PC-3 (cell line): ENCODE results near the gene TNRC6C.

Source experiments
- EZH2phosphoT487 ChIP-seq: fragments of 300-600 bp; sonication (generic); IDR thresholded peaks from 2 replicates; pipeline ENCODE4 v1.6.1; 2018; ENCODE audit warnings: mild to moderate bottlenecking, antibody characterized with exemption, low read length, borderline replicate concordance
- TF ChIP-seq, protein P1 (sequence below): fragments of 300-600 bp; sonication (generic); conservative IDR thresholded peaks from 2 replicates; pipeline ENCODE4 v1.5.1; 2017; ENCODE audit warnings: antibody characterized with exemption, low read depth, mild to moderate bottlenecking, low read length

DNA sequence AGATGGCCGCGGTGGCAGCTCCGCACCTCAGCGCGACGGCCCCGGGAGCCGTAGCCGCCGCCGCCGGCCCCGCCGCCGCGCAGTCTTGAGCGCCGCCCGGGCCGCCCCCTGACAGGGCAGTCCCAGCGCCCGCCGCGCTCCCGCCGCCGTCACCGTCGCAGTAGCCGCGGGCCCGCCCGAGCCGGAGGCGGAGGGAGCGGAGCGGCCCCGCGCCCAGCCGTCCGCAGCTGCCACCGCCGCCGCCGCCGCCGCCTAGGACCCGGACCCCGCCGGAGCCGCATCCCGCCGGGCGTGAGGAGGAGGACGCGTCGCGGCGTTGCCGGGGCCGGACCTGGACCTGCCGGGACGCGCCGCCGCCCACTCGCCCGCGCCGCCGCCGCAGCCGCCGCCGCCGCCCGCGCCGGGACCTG, 218 bp downstream of the TNRC6C start:
- TF ChIP-seq, protein P1, sequence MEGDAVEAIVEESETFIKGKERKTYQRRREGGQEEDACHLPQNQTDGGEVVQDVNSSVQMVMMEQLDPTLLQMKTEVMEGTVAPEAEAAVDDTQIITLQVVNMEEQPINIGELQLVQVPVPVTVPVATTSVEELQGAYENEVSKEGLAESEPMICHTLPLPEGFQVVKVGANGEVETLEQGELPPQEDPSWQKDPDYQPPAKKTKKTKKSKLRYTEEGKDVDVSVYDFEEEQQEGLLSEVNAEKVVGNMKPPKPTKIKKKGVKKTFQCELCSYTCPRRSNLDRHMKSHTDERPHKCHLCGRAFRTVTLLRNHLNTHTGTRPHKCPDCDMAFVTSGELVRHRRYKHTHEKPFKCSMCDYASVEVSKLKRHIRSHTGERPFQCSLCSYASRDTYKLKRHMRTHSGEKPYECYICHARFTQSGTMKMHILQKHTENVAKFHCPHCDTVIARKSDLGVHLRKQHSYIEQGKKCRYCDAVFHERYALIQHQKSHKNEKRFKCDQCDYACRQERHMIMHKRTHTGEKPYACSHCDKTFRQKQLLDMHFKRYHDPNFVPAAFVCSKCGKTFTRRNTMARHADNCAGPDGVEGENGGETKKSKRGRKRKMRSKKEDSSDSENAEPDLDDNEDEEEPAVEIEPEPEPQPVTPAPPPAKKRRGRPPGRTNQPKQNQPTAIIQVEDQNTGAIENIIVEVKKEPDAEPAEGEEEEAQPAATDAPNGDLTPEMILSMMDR: no peak
- TF ChIP-seq EZH2phosphoT487: no peak
